ENCODE measurements around the gene FASTKD2. TPM values are rescaled to one million over a fixed set of nuclear protein-coding genes. Genes with fewer than 3 reads are reported as not detected.

FASTKD2 gene
- total RNA-seq, 1 donor from 2014 or later, result 32.1 TPM

DNA sequence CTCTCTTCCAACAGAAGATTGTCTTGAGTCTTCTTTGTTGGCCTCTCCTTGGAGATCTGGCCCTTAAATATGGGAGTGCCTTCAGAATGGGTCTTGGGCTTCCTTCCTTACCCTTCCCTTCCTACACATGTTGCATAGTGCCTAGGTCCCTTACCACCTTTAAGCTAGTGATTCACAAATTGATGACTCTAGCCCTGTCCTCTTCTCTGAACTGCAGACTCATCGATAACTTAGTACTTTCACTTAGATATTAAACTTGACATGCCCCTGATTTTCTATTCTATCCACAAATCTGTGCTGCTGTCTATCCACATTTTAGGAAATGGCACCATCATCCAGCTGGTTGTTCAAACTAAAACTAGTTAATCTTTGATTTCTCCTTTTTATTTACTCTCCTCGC lies 38.1 kb upstream of the FASTKD2 start:
- DNase-seq (ENCODE audit: extremely low spot score, unreplicated experiment), result no peak
- Mint-ChIP-seq H3K27ac (no peak overlapping the region), H3K4me3 (no peak overlapping the region), H3K4me1 (ENCODE audit: unreplicated experiment) (no peaks in the 10 kb centered on the region), H3K9me3 (no peaks in the 10 kb centered on the region), H3K36me3 (no peaks in the 10 kb centered on the region), H3K27me3 (peaks cover 28% of the 10 kb centered on the region)
- TF ChIP-seq, protein P1, sequence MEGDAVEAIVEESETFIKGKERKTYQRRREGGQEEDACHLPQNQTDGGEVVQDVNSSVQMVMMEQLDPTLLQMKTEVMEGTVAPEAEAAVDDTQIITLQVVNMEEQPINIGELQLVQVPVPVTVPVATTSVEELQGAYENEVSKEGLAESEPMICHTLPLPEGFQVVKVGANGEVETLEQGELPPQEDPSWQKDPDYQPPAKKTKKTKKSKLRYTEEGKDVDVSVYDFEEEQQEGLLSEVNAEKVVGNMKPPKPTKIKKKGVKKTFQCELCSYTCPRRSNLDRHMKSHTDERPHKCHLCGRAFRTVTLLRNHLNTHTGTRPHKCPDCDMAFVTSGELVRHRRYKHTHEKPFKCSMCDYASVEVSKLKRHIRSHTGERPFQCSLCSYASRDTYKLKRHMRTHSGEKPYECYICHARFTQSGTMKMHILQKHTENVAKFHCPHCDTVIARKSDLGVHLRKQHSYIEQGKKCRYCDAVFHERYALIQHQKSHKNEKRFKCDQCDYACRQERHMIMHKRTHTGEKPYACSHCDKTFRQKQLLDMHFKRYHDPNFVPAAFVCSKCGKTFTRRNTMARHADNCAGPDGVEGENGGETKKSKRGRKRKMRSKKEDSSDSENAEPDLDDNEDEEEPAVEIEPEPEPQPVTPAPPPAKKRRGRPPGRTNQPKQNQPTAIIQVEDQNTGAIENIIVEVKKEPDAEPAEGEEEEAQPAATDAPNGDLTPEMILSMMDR (conservative IDR thresholded peaks at IDR 0.05), result no peak

DNA sequence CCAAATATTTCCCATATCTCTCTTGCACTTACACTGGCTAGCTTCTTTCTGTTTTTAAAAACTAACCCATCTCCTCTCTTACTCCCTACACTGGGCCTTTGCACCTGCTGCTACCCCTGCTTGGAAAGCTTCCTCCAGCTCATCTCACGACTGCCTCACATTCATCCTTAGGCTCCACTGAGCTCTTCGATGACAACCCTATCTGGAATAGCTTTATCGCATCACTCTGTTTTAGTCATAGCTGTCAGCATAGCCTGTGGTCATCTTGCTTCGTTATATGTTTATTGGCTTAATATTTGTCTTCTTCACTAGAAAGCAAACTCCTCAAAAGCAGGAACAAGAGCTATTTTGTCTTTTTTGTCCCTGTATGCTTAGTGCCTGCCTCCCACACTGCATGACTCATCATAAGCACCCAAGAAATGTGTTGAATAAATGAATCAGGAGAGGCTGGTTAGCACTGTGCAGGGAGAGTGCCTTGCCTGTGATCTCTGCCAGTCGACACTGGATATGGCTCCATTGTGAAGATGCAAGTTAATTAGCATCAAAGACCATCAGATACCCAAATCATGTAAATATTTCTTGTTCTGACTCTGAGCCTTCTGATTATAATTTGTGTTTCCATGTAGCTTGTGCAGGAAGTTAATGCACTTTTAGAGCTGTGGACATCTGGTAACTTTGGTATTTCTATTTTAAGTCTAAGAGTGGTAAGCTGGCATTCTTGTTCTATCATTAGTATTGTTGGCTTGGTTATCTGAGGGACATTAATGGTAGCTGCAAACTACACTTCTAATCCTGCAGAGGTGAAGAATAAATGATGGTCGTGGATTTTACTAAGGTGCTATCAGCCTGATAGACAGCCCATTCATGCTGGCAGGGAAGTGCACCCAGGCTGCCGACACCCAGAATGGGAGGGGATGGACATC lies 36.9 kb upstream of the FASTKD2 start:
- no peak overlapping the region for H3K27ac Mint-ChIP-seq
- peaks cover 35% of the 10 kb centered on the region for H3K27me3 Mint-ChIP-seq
- no peaks in the 10 kb centered on the region for H3K9me3 Mint-ChIP-seq
- no peaks in the 10 kb centered on the region for H3K4me1 Mint-ChIP-seq (ENCODE audit: unreplicated experiment)
- no peak for DNase-seq (ENCODE audit: extremely low spot score, unreplicated experiment)
- TF ChIP-seq, protein P1 (conservative IDR thresholded peaks at IDR 0.05), result no peak
- no peaks in the 10 kb centered on the region for H3K36me3 Mint-ChIP-seq
- H3K4me3 Mint-ChIP-seq, result no peak overlapping the region

DNA sequence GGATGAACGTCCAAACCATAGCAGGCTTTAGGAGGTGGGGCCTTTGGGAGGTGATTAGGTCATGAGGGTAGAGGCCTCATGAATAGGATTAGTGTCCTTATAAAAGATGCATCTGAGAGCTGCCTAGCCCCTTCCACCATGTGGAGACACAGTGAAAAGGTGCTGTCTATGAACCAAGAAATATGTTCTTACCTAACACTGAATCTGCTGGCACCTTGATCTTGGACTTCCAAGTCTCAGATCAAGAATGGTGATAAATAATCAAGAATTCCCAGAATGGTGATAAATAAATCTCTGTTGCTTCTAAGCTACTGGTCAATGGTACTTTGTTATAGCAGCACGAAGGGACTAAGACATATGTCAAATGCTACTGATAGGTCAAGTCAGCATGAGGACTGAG lies 32.1 kb upstream of the FASTKD2 start:
- H3K27ac Mint-ChIP-seq, result no peak overlapping the region
- no peak for DNase-seq (ENCODE audit: extremely low spot score, unreplicated experiment)
- no peaks in the 10 kb centered on the region for H3K36me3 Mint-ChIP-seq
- H3K4me1 Mint-ChIP-seq (ENCODE audit: unreplicated experiment), result no peaks in the 10 kb centered on the region
- TF ChIP-seq, protein P1 (conservative IDR thresholded peaks at IDR 0.05), result no peak
- no peak overlapping the region for H3K4me3 Mint-ChIP-seq
- no peaks in the 10 kb centered on the region for H3K9me3 Mint-ChIP-seq
- peaks cover 23% of the 10 kb centered on the region for H3K27me3 Mint-ChIP-seq

DNA sequence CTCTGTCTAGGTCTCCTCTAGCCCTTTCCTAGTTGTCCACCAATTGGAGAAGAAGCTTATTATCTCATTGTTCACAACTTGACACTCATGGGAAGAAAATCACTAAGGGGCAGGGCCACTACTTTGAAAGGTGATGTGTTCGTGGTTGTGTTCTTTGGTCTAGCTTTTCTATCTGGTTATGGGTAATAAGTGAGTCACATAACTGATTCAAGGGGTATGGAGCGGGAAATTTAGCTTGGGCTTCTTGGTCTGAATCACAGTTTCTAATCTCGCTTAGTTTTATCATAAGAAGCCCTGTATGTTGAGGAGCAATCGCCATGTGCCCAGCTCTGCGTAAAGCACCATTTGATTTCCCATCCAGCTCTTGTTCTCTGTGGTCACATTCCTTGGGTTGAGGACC lies 28.5 kb upstream of the FASTKD2 start:
- H3K4me3 Mint-ChIP-seq, result no peak overlapping the region
- H3K27me3 Mint-ChIP-seq, result peaks cover 8% of the 10 kb centered on the region
- H3K36me3 Mint-ChIP-seq, result no peaks in the 10 kb centered on the region
- TF ChIP-seq, protein P1 (conservative IDR thresholded peaks at IDR 0.05), result no peak
- H3K9me3 Mint-ChIP-seq, result no peaks in the 10 kb centered on the region
- H3K27ac Mint-ChIP-seq, result no peak overlapping the region
- no peaks in the 10 kb centered on the region for H3K4me1 Mint-ChIP-seq (ENCODE audit: unreplicated experiment)
- no peak for DNase-seq (ENCODE audit: extremely low spot score, unreplicated experiment)

DNA sequence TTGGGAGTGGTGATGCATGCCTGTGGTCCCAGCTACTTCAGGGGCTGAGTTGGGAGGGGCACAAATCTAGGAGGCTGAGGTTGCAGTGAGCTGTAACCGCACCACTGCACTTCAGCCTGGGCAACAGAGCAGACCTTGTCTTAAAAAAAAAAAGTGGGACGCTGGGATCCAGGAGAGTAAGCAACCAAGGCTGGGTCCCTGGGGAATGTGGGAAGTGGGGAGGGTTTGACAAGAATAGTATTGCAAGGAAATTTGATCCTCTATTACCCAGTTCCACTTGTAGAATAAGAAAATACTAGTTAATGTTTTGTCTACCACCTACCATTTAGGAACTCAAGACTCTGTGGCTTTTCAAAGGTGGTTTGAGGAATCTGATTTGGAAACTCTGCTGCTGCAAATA lies 26.1 kb upstream of the FASTKD2 start:
- Mint-ChIP-seq H3K27me3 (no peaks in the 10 kb centered on the region), H3K27ac (no peak overlapping the region), H3K9me3 (no peaks in the 10 kb centered on the region), H3K4me3 (no peak overlapping the region), H3K36me3 (no peaks in the 10 kb centered on the region), H3K4me1 (ENCODE audit: unreplicated experiment) (no peaks in the 10 kb centered on the region)
- DNase-seq (ENCODE audit: extremely low spot score, unreplicated experiment), result no peak
- TF ChIP-seq, protein P1 (conservative IDR thresholded peaks at IDR 0.05), result no peak

All from type B pancreatic cell (in vitro differentiated cells).